Measurements from ENCODE around the gene NDUFV1.
"Not testable (repeated sequence)": the region's sequence is repeated elsewhere in the genome, so short reads cannot be mapped to it uniquely, and the experiment has no call there.

NDUFV1 gene

GRCh38 chr11:67628710-67629385 is 22.1 kb downstream of the NDUFV1 start:
- no peak for DNase-seq

- peak; percentile 82 for DNase-seq
Observed at GRCh38 chr11:67629386-67630227, 22.9 kb downstream of the NDUFV1 start, which contains the start of gene NUDT8. Gene NUDT8, minus strand, starts transcription at chr11:67629937. Its CDS starts 26 bp downstream, at chr11:67629911.

DNA sequence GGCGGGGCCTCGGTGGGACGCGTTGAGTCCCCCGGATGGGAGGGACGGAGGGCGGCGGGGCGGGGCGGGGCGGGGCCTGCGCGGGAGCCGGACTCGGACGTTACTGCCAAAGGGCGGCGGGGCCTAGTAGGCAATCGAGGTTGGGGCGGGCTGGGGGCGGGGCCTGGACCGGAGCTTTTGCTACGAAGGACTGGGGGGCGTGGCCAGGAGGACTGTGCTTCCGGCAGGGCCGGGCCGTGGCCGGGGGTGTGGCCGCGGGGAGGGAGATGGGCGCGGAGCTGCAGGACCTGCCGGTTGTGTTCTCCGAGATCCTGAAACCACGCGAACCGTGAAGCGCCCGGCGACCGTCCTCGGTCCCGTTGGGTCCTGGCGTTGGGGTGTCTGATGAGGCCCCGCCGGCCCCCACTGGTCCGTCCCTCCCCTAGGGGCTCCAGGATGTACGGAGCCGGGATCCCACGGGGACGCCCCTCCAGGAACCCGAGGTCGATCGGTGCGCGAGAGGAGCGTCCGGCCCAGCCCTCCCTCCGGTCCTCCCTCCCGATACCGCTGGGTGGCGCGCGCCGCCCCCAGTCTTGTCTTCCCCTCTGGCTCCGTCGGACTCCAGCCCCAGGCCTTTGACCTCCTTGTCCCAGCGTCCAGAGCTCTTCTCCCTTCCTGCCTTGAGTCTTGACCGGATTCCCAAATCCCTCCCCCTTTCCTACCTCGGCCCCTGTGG is 23.6 kb downstream of the NDUFV1 start:
- DNase-seq, result peak; percentile 97

DNA sequence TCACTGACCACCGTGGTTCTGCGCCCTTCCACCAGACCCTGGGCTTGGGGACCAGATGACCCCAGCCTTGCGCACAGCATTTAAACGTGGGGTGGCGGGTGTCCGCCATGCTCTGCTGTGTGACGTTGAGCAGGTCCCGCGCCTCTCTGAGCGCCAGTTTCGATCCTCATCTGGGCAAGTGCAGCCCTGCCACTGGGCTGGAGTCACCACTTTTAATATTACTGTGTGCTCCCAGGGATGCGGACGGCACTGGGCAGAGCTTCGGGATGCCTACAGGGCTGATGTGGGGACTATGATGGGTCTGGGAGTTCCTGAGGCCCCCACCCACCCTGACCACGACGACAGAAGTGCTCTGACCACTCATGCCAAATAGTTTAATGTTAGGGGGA is 24.2 kb downstream of the NDUFV1 start:
- DNase-seq, result no peak

GRCh38 chr11:67631411-67631810 is 24.7 kb downstream of the NDUFV1 start:
- no peak for DNase-seq

GRCh38 chr11:67631853-67632174 is 25.1 kb downstream of the NDUFV1 start:
- no peak for DNase-seq

DNA sequence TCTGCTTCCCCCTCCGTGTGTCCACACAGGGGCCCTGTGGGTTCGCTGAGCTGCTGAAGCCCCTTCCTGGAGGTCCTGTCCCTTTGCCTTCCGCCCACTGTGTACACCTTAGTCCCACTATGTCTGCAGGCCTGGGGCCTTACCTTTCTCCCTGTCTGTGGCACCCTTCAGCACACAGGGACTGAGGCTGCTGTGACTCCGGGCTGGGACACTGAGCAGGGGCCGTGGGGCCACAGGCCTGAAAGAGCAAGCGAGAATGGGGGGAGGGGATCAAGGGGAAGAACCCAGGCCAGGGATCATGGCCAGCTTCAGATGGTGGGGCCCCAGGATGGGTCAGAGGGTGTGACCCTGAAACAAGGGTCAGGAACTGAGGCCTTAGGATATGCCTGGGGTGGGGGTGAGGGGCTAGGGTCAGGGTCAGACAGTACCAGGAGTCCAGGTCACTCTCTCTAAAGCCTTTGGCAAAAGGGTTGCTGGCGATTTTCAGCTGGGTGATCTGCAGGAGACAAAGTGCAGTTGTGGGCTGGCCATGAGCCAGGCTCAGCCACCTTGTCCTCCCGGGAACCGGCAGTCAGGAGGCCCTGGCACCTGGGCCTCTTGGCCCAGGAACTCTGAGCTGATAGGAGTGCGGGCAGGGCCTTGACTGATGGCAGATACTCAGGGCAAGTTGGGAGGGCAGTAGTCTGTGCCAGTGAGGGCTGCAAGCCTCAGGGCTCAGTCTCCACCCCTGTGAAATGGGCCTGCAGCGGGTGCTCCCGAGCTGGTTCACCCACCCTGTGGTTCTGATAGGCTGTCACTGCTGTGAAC is 25.6 kb downstream of the NDUFV1 start:
- no peak for DNase-seq

GRCh38 chr11:67632982-67633755 is 26.4 kb downstream of the NDUFV1 start:
- no peak for DNase-seq

- no peak for DNase-seq
Observed at GRCh38 chr11:67633758-67634365, 27.1 kb downstream of the NDUFV1 start.

DNA sequence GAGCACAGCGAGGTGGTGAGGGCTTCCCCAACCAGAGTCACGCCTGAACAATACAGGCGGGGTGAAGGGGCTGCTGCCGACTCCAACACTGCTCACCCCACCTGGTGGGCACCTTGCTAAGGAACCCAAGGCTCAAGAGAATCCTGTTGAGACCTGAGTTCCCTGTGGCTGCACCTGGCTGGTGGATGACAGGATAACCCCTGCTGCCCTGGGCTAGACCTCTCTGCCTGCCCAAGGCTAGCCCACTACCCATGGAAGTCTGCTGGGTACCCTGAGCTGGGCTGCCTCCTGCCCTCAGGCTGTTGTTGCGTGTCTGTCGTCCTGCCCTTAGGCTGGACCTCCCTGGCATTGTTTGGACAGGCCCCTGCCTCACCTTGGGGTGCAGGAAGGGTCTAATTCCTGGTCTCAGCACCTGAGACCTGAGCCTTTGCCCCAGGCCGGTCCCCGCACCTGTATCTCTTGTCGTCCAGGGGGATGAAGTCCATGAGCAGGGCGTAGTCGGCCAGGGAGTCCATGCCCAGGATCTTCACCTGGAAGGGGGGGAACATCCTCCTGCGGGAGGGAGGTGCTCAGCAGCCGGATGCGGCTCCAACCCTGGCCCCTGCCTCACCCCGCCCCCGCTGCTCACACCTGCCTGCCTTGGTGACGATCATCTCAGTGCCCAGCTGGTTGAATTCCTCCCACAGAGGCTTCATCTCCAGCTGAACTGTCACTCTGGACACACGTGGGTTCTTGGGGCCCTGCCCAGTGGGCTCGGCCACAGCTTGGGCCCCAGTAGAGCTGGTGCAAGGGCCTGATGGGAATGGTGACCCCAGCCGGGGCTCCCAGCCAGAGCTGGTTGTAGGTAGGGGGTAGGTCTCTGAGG is 27.9 kb downstream of the NDUFV1 start:
- no peak for DNase-seq

DNA sequence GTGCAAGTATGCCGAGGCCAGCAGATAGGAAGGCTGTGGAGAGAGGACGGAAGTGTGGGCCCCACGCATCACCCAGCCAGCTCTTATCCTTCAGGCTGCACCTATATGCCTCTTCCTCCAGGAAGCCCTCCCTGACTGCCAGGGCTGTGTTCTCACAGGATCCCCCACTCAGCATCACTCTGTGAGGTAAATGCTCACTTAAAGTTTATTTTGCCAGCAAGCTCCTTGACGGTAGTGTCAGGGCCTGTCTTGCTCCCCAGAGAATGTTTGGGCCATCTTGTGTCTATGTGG is 28.4 kb downstream of the NDUFV1 start:
- DNase-seq, result no peak

DNA sequence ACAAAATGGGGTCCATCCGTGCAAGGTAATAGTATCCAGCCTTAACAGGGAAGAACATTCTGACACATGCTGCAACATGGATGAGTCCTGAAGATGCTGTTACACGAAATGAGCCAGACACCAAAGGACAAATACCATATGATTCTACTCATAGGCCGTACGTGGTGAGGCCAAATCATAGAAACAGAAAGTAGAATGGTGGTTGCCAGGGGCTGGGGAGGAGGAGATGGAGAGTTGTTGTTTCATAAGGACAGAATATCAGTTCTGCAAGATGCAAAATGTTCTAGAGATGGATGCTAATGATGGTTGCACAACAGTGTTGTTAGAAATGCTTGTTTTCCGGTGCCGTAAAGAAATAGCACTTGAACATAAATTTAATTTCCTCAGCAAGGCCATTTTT is 30.2 kb downstream of the NDUFV1 start:
- no peak for DNase-seq

DNA sequence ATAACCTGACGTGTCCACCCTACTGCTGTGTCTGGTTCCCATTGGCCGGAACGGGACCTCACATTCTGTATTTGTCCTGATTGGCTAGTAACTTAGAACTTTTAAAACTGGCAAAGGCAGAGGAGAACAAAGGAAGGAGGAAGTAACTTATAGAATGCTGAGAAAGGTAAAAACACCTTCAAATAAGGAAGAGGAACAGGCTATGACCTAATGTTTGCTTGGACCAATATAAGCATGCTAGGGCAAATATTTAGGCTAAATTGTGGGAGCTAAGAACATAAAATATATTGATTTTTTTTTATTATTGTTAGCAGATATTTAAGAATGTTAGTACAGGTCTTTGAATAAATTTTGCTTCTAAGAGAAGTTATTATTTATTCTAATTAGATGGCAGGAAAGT is 30.7 kb downstream of the NDUFV1 start:
- DNase-seq, result not testable (repeated sequence)

DNA sequence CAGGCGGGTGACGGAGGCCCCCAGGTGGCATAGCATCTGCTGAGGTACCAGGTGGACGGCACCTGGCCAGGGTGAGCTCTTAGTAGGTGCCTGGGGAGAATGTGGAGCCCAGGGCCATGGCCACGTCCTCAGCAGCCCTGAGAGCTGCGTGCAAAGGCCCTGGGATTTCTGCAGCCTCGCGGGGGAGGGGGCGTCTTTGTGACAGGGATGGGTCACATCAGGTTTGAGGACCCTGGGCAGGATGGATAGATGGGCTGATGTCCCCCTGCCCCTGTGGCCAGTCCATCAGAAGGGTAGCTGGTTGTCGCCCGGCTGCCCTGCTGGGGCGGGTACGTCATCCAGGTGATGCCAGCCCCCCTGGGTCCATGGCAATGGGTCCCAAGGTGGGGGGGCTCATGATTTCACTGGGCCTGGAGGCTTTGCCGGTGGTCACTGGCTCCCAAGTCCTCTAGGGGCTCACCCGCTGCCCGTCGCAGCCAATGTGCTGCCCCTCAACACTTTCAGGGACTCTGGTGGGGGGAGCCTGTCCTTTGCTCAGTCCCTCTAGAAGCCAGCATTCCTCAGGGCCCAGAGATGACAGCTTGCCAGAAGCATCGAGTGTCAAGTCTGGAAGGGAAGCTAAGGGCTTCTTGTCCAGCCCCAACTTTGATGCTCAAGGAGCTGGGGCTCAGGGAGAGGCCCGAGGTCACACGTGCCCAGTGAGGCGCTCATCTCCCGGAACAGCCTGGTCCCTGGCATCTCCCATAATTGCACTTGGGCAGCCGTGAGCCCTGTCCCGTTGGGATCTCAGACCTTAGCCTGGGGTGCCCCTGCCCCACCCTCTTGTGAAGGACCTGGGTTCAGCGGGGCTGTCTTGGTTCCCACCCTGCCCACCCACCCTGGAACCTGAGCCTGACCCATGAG is 32.0 kb downstream of the NDUFV1 start:
- DNase-seq, result no peak

DNA sequence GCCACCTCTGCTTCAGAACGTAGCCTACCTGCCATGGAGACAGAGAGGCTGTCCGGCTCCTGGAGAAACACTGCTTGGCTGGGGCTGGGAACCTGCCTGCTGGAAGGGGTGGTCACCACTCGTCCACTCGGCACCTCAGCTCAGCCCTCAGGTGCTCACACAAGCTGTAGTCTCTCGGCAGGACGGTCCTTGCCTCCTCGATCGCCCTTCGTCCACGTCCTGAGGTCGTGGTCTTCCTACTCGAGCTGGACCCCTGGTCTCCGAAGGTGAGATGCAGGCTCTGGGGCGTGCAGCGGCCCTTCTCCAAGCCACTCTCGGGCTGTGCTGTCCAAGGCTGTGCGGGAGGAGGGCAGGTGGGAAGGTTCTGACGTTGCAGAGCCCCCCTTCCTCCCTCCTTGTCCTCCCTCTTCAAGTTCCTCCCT is 32.7 kb downstream of the NDUFV1 start, which contains the start of gene TBX10:
TSS of gene TBX10 (minus strand) at position 326 of the 422 bp plus-strand sequence. CDS start at position 35, 291 bp downstream.
- no peak for DNase-seq

GRCh38 chr11:67640021-67640757 is 33.5 kb downstream of the NDUFV1 start:
- DNase-seq, result peak; percentile 55

DNA sequence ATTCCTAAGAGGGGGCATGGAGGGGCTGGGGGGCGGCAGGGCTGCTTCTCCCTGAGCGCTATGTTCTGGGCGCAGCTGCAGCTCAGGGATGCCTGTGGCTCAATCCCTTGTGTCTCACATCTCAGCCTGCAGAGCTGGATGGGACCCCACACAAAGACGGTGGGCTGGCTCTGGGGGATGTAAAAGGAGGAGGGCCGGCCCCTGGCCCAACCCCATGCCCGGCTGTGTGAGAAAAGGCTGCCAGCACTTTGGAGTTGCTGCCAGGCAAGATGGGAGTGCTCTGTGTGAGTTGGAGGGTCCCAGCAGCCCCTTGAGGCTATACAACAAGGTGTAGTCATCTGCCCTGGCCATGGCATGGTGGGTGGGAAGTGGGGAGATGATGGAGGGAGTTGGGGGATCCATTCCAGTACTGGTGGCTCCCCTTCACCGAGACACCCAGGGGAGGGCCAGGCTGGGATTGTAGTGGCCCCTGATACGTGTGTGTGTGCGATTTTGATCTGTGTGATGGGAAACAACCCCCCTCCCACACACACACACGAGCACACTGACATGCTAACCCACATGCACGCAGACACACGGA is 34.1 kb downstream of the NDUFV1 start:
- no peak for DNase-seq
